ENCODE data around the gene NAV2. TPM values are rescaled to one million over a fixed set of nuclear protein-coding genes. Genes with fewer than 3 reads are reported as not detected.

Gene NAV2
- polyA plus RNA-seq, 1 donor (not counting 4 experiments of a cell fraction or from before 2014, with no cell fraction given), result 4.0 TPM

- H4K20me1 ChIP-seq (ENCODE audit: control insufficient read depth, extremely low read depth, insufficient read depth, low read length), result no peaks in the 10 kb centered on the region
- dilution Hi-C loops (cut with MboI; ENCODE audit: extremely low pct_ligation_motif_present, low sequenced_read_pairs), result no loop called here
- H2AFZ ChIP-seq (ENCODE audit: control insufficient read depth, low read length), result no peak overlapping the region
- TF ChIP-seq CTCF (optimal IDR thresholded peaks at IDR 0.05 in 1 of 3, IDR thresholded peaks at IDR 0.05 in 1 of 3, conservative IDR thresholded peaks at IDR 0.05 in 1 of 3; ENCODE audit: extremely low read depth in 1 of 3, insufficient read depth in 2 of 3, low read length in 3 of 3), result no peak
- no peak for TF ChIP-seq EZH2 (IDR thresholded peaks at IDR 0.05; ENCODE audit: low read length)
- no peaks in the 10 kb centered on the region for H3K4me1 ChIP-seq (ENCODE audit: control insufficient read depth, extremely low read depth, insufficient read depth, low read length)
- no peaks in the 10 kb centered on the region for H3K79me2 ChIP-seq (ENCODE audit: control insufficient read depth, insufficient read depth, low read length)
- no peaks in the 10 kb centered on the region for H3K36me3 ChIP-seq (ENCODE audit: control insufficient read depth in 2 of 2, extremely low read depth in 1 of 2, insufficient read depth in 2 of 2, low read length in 2 of 2)
- H3K4me3 ChIP-seq (ENCODE audit: control insufficient read depth in 2 of 3, extremely low read depth in 1 of 3, insufficient read depth in 2 of 3, low read depth in 1 of 3, low read length in 3 of 3), result no peak overlapping the region
- H3K9me1 ChIP-seq (ENCODE audit: control insufficient read depth, extremely low read depth, insufficient read depth, low read length), result no peaks in the 10 kb centered on the region
- H3K4me2 ChIP-seq (ENCODE audit: control insufficient read depth, extremely low read depth, insufficient read depth, low read depth, low read length), result no peak overlapping the region
- FAIRE-seq, result no peak
- no peak overlapping the region for H3K9ac ChIP-seq (ENCODE audit: control insufficient read depth, extremely low read depth, insufficient read depth, low read length)
- no peak for DNase-seq (ENCODE audit: low read depth, low spot score)
- no peaks in the 10 kb centered on the region for H3K9me3 ChIP-seq (ENCODE audit: control insufficient read depth, low read depth, low read length)
- no peaks in the 10 kb centered on the region for H3K27me3 ChIP-seq (ENCODE audit: control insufficient read depth, extremely low read depth, insufficient read depth, low read length)
- no peak overlapping the region for H3K27ac ChIP-seq (ENCODE audit: control insufficient read depth, insufficient read depth, low read length)
Measured at GRCh38 chr11:19744130-19744529, 31.5 kb downstream of the NAV2 start.

DNA sequence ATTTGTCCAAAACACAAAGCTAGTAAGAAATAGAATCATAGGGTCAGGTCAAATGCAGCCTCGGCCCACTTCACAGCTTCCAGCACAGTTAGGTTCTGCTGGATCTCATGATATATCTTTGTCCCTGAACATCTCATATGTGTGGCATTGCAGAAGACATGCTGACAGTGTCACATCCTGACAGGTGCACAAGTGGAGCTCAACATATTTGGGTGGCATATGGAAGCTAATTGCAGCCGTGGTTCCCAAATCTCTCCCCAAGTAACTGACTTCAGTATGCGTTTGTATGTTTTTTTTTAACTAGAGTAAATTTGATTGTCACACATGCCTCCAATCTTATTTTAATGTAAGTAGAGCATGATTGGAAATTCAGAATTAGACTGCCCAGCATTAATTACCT lies 33.4 kb downstream of the NAV2 start:
- Histone ChIP-seq H4K20me1 (ENCODE audit: control insufficient read depth, extremely low read depth, insufficient read depth, low read length) (no peaks in the 10 kb centered on the region), H3K36me3 (ENCODE audit: control insufficient read depth in 2 of 2, extremely low read depth in 1 of 2, insufficient read depth in 2 of 2, low read length in 2 of 2) (no peaks in the 10 kb centered on the region), H3K4me1 (ENCODE audit: control insufficient read depth, extremely low read depth, insufficient read depth, low read length) (no peaks in the 10 kb centered on the region), H3K4me3 (ENCODE audit: control insufficient read depth in 2 of 3, extremely low read depth in 1 of 3, insufficient read depth in 2 of 3, low read depth in 1 of 3, low read length in 3 of 3) (no peak overlapping the region), H3K9me3 (ENCODE audit: control insufficient read depth, low read depth, low read length) (no peaks in the 10 kb centered on the region), H3K79me2 (ENCODE audit: control insufficient read depth, insufficient read depth, low read length) (no peaks in the 10 kb centered on the region), H3K27ac (ENCODE audit: control insufficient read depth, insufficient read depth, low read length) (no peak overlapping the region), H3K9ac (ENCODE audit: control insufficient read depth, extremely low read depth, insufficient read depth, low read length) (no peak overlapping the region), H3K27me3 (ENCODE audit: control insufficient read depth, extremely low read depth, insufficient read depth, low read length) (no peaks in the 10 kb centered on the region), H2AFZ (ENCODE audit: control insufficient read depth, low read length) (no peak overlapping the region), H3K9me1 (ENCODE audit: control insufficient read depth, extremely low read depth, insufficient read depth, low read length) (no peaks in the 10 kb centered on the region), H3K4me2 (ENCODE audit: control insufficient read depth, extremely low read depth, insufficient read depth, low read depth, low read length) (no peak overlapping the region)
- FAIRE-seq, result no peak
- dilution Hi-C loops (cut with MboI; ENCODE audit: extremely low pct_ligation_motif_present, low sequenced_read_pairs), result no loop called here
- DNase-seq (ENCODE audit: low read depth, low spot score), result no peak
- TF ChIP-seq EZH2 (IDR thresholded peaks at IDR 0.05; ENCODE audit: low read length) (no peak), CTCF (optimal IDR thresholded peaks at IDR 0.05 in 1 of 3, IDR thresholded peaks at IDR 0.05 in 1 of 3, conservative IDR thresholded peaks at IDR 0.05 in 1 of 3; ENCODE audit: extremely low read depth in 1 of 3, insufficient read depth in 2 of 3, low read length in 3 of 3) (no peak)
